GM19025 (cell line): ENCODE data around the gene SH3PXD2A.
A peak's percentile ranks its signal among the peaks of the same experiment; 100 is the strongest.
"Not testable (repeated sequence)": the region's sequence is repeated elsewhere in the genome, so short reads cannot be mapped to it uniquely, and the experiment has no call there.

ENCODE experiments used
- ATAC-seq: cut with Tn5 transposase; IDR thresholded peaks from one replicate; pipeline ENCODE4 v1.9.1; 2021; ENCODE audit warnings: mild to moderate bottlenecking, low read depth, moderate library complexity; ENCODE audit not compliant: unreplicated experiment

Gene SH3PXD2A

DNA sequence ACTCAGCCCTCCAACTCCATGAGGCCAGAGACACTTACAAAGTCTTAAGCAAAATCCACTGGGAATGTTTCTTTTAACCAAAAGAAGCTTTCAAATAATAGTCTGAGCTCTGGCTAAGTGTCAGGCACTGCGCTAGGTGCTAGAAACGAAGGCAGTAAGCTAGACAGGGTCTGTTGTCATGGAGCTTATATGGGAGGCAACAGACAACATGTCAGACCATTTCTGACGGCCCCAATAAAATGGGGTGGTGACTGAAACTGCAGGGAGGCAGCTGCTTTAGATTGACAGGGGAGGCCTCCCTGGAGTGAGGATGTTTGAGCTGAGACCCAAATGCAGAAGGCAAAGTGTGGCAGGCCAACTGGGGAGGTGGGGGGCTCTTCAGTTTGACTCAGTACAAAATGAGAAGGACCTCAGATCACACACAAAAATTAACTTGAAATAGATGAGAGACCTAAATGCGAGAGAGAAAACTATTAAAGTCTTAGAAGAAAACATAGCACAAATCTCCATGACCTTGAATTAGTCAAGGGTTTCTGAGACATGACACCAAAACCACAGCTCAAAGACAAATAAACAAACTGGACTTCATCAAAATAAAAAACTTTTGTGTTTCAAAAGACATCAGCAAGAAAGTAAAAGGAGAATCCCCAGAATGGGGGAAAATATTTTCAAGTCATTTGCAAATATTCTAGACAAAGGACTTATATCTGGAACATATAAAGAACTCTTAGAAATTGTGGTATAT is 40.6 kb downstream of the SH3PXD2A start:
- ATAC-seq = no peak

DNA sequence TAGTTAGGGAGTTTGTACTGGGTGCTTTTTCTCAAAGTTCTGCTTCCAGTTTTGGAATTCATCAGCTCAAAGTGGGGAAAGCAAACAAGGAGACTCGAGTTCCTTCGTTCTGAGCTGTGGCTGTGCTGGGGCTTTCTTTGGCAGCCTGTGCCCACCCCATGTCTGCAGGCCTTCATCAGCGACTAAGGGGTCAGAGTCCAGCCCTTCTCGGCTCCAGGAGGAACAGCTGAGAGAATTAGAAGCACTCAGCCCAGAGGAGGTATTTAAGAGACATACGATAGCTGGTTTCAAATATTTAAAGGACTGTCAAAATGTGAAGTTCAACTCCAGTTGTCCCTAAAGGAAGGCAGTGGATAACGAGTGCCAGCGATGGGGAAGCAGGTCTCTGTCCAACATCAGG is 41.3 kb downstream of the SH3PXD2A start:
- ATAC-seq = no peak

DNA sequence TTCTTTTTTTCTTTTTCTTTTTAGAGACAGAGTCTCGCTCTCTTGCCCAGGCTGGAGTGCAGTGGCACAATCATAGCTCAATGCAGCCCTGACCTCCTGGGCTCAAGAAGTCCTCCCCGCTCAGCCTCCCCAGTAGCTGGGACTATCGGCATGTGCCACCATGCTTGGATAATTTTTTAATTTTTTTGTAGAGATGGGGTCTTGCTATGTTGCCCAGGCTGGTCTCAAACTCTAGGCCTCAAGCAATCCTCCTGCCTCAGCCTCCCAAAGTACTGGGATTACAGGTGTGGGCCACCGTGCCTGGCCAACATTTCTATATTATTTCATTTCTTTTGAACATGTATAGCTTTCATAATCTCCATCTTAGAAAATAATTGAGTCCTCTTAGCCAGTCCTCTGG is 42.1 kb downstream of the SH3PXD2A start:
- not testable (repeated sequence) for ATAC-seq

DNA sequence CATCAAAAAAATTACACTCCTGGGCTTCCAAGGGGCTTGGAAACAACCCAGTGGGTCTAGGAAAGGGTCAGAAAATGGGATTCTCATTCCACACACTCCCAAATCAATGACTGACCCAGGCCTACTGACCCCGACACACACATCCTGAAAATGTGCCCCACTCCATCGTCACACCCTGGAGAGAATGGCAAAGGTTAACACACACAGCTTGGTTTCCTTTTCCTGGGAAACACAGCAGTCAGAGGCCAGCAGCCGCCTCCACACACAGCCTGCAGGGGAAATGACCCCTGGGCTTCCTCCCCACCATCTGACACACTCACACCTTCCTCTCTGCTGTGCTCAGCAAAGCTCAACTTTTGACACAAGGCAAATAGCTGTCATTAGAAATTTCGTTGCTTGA is 42.9 kb downstream of the SH3PXD2A start:
- ATAC-seq = no peak

DNA sequence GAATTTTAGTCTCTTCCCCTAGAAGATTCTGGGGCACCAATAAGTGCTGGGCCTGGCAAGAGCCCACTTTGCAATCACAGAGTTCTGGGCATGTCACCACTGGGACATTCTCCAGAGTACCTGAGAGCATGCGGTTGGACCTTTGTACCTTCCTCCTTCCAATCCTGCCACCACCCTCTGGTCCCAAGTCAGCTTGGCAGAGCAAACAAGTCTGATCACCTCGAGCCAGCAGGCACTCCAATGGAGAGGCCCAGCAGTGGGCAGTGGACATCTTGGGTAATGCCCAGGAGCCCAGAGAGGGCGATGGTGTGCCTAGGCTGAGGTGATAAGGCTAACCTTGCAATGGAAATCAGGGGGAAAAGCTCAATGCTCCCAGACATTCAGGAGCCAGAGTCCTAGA is 43.4 kb downstream of the SH3PXD2A start:
- ATAC-seq = no peak

DNA sequence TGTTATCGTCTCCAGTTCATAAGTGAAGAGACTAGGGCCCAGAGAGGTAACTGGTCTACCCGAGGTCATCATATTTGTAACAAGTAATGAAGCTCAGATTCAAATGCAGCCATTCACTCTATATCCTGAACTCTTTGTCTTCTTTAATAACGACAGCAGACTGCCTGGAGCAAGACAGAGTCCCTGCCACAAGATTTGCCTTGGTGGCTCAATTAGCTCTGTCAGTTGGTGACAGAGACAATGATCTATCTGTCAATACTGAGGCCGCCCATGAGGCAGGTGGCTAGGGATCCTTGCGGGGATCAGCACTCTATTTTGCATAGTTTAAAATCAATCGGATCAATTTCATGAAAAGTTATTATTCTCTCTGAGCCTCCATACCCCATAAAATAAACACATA is 43.9 kb downstream of the SH3PXD2A start:
- no peak for ATAC-seq

DNA sequence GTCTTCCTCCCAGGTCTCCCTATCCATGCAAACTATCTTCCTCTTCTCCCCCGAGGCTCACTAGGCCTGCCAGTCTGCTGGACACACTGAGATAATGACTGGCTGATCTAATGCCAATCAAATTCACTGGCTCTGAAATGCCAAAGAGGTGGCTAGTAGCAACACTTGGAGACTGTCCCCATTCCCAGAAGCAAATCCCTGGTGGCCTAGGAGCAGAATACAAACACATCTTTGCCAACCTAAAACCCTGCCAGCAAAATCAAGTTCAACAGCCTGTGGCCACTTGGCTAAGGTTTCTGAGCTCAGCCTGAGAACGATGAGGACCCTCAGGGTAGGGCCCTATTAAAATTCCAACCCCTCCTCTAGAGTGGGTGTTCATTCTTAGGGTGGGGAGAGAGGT is 46.6 kb downstream of the SH3PXD2A start:
- ATAC-seq = no peak

DNA sequence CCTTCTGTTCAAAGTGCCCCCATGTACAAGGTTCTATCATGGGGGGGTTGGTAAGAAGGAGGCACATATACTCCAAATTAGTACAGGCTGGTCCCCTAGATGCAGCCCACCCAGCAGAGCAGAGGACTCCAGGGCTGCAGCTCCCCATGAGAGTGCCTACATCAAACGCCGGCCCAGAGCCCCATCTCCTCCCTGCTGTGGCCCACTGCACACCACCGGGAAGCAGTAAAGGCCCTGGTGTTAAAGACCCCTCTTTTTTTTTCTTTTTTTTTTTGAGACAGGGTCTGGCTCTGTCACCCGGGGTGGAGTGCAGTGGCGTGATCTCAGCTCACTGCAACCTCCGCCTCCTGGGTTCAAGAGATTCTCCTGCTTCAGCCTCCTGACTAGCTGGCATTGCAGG is 47.4 kb downstream of the SH3PXD2A start:
- no peak for ATAC-seq

DNA sequence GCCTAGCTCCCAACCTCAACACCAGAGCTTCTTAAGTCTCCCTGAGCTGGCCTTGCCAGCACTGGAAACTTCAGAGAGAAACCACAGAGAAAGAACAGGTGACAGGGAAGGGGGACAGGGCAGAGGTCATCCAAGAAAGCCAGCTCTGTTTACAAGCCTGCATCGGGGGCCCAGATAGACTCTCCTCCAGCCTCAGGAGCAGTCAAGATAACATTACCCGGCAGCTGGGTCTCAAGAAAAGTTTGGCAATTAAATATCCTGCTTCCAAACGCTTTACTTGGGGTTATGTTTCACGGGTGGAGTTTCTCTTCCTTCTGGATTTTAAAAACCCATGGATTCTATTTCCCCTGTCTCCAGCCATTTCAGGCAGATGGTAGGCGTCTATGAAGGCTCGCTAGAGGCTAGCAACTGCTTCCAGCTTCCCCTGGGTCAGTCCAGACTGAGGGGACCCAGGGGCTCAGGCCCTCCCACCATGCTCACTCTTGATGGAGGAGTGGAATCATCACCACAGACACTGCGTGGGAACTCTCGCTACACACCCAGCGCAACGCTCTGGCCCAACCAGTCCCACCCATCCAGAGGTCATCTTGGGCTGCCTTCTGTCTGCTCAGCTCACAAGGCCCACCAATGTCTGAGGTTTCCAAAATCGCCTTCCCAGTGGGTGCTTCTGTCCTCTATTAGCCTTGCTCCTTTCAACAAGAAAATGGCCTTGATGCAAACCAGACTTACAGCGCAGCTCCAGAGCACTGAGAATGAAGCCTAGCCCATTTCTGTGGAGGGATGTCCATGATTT is 48.8 kb downstream of the SH3PXD2A start:
- no peak for ATAC-seq

DNA sequence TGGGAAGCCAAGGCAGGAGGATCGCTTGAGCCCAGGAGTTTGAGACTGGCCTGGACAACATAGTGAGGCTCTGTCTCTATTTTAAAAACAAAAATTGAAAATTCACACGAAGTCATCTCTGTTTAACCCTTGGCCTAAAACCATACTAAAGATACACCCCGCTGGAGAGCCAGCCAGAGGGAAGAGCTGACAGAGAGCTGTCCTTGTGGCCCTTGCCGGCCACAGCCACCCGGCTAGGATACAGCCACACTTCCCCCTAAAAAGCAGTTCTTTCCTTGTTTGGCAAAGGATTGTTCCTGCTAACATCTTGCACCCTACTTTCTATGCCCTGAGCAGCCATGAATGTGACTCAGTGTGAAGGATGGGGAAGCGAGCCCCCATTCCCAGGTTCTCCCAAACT is 49.6 kb downstream of the SH3PXD2A start:
- no peak for ATAC-seq

DNA sequence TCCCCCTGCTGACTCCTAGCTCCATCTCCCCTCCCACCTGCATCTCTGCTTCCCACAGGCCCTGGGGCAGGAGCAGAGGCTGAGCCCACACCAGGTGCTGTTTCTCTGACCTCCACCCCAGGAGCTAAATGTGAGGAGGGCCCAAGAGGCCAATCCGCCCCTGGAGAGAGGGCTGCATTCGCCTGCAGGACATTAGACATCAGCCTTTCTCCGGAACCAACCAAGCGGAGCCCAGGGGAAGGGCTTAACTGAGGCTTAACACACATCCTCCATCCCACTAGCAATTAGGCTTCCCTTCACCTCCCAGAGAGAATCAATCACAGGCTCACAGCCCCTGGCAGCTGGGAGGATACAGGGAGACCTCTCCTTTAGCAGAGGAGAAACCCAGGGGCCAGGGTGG is 50.5 kb downstream of the SH3PXD2A start:
- no peak for ATAC-seq

DNA sequence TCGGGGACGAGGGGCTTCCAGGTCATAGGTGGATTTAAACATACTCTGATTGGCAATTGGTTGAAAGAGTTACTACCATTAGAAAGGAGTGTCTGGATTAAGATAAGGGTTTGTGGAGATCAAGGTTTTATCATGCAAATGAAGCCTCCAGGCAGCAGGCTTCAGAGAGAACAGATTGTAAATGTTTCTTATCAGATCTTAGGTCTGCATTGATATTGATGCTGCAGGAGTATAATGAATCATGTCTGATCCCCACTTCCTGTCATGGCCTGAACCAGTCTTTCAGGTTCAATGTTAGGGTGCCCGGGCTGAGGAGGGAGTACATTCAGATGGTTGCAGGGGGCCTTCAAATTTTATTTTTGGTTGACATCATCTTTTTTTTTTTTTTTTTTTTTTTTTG is 51.4 kb downstream of the SH3PXD2A start:
- no peak for ATAC-seq

DNA sequence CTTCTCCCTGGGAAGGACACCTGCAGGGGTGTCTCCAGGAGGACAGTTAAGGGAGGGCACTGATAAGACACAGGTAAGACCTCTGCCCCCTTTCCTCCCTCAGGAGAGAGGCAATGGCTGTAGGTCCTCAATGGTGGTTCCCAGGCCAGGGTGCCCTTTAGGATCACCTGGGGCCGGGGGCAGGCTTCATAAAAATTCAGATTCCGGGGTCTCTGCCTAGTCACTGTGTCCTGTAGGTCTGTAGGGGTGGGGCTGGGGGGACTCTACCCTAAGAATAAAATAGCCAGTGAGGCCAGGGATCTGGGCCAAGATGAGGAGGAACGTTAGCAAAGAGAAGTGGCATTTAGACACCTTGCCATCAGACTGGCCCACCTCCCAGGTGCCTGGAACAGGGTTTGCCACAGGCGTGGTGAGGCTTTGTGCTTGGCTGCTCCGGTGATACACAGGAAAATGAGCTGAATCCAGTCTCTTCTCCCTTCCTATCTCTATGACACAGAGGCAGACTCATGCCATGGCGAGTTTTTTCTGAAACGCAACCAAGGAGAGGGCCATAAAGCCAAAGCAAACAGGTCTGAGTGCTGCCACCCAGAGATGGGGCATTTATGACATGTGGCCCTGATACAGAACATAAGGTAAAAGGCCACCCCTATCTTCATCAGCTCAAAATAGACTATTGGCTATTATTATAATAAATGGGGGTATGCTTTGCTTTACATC is 52.6 kb downstream of the SH3PXD2A start:
- no peak for ATAC-seq

DNA sequence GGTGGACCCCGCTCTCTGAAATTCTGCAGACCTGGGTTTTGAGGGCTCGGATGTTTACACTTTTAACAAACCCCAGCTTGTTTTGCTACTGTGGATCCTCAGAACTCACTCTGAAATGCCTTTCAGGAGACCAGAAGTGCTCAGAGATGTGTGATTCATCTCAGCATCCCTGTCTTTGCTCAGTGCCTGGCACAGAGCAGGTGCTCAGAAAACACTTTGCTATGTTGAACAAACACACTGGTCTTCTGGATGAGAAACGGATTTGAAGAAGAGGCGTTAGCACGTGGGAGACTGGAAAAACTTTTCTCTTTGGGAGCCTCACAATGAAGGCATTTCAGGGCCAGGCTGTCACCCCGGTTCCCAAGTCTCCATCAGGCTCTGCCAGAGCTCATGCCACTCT is 53.3 kb downstream of the SH3PXD2A start:
- ATAC-seq = no peak

DNA sequence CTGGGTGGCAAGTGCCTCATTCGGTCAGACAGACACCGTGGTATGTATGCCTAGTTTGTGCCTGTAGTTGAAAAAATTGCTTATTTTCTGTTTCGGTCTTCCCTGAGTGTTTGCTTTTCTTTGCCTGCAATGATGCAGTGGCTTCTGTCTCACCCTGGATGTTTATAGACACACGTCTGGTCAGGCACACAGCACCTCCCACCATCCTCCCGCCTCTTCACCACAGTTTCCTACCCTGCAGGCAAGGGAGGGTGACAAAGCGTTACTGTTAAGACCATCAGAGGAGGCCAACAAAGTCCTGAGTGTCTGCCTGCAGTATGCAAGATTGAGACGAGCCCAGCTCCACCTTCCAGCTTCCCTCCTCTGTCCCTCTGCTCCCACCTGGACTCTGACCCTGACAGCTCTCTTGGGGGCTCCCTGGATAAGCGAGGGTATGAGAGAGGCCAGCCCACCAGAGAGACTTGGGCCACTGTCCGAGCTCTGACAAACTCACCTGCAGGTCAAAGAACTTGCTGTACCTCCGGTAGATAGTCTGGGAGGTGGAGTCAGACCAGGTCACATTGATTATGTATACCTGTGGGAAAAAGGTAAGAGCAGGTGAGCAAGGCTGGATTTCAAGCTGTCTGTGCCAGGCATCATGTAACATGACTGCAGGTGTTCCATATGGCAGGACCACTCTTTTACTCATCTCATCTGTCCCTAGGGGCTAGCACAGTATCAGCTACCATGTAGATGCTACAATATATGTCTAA is 54.4 kb downstream of the SH3PXD2A start:
- peak; percentile 70 for ATAC-seq

DNA sequence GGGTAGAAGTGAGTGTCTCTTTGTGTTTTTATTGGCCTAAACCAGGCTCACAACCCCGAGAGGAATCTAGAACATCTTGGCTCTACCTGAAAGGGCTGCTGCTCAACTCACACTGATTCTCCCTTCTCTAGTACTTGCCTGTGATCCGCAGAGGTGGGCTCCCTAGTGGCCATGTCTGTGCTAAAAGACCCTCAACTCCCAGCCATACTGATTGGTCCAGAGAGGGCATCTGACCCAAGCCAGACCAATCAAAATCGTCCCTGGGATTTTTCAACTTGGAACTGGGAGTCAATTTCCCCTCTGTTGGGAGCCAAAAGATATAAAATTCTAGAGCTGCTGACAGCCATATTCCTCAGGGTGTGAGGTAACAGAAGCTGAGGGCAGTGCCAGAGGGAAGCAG is 55.3 kb downstream of the SH3PXD2A start:
- no peak for ATAC-seq

DNA sequence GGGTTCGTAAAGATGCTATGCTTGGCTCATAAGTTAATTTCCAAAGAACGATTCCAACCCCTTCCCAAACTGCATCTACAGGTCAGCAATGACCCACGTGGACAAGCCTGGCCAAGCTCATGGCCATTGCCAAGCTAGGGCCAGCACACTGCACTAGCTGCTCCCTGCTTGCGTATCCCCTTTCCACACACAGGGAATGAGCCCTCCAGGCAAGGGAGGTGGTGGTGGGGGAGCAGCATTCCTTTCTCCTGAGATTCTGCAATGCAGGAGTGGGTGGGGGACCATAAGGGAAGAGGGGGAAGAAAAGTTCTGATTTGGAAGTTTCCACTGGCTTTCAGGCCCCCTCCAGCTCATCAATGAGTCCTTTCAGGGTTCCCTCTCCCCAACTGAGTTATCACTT is 56.0 kb downstream of the SH3PXD2A start:
- ATAC-seq = no peak

DNA sequence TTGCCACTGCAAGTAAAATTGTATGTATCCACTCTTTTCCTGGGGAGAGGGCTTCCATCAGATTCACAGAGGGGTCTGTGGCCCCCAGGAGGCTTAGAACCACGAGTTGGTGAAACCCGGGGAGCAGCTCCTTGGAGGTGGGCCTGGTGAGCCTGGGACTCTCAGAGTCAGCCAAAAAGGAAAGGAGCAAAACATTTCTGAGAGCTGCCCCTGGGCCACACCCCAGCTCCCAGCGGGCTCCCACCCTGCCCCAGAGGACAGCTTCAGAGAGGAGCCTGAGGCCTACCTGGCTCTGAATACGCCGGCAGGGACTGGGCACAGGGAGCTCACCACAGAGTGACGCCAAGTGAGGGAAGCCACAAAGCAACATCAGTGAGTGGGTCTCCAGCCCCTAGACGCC is 56.9 kb downstream of the SH3PXD2A start:
- no peak for ATAC-seq

DNA sequence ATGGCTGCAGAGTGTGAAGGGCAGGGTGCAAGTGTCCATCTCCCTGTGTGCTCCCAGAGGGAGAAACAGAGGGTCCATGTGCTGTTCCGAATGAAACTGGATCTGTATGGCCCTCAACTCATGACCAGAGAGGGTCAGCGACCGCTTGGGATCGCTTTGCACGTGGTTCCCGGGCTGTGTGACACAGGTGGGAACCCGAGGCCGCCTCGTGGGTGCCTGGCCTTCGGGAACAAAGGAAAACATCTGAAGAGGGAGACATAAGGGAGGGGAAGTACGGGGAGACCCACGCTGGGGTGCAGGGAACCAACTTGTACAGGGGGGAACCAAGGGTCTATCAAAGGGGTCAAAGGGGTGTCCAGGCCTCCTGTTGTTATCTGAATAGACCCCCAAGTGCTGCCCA is 57.5 kb downstream of the SH3PXD2A start:
- ATAC-seq = no peak

DNA sequence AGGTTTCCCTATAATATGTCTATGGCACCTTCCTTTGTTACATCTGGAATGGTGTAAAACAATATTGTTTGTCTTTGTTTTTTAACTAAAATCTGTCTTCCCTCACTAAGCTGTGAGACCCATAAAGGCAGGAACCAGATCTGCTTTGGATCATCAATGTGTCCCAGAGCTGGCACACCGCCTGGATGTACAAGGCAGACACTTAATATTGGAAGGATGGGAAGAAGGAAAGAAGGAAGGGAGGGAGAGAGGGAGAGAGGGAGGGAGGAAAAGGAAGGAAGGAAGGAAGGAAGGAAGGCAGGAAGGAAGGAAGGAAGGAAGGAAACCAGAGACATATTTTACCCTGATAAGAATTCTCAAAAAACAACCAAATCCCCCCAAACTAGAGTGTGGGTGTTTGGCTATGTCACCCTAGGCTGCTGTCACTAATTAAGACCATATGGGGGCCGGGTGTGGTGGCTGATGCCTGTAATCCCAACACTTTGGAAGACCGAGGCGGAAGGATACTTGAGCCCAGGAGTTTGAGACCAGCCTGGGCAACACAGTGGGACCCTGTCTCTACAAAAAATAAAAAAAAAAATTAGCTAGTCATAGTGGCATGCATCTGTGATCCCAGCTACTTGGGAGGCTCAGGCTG is 59.6 kb downstream of the SH3PXD2A start:
- ATAC-seq = no peak
